Esophagus squamous epithelium (tissue), 4 donors: ENCODE data around the gene PSMA4.

ENCODE experiments used
- CTCF ChIP-seq, 6 experiments: fragments of 450-650 bp in 4 of 6; fragments of 200-600 bp in 2 of 6; sonication (generic) in 2 of 6; IDR thresholded peaks; one replicate each; pipeline ENCODE4 v1.5.1; 2016 to 2019; ENCODE audit warnings: antibody characterized with exemption in 6 of 6, mild to moderate bottlenecking in 4 of 6, moderate library complexity in 4 of 6
- POLR2A ChIP-seq, 4 donors: fragments of 450-650 bp; IDR thresholded peaks; one replicate each; pipeline ENCODE4 v1.6.1; 2017; ENCODE audit warnings: antibody characterized with exemption in 4 of 4, mild to moderate bottlenecking in 4 of 4, moderate library complexity in 3 of 4

- TF ChIP-seq CTCF (IDR thresholded peaks at IDR 0.05) = no peak
- TF ChIP-seq POLR2A (IDR thresholded peaks at IDR 0.05) = no peak
Measured at GRCh38 chr15:78598348-78598747, 58.1 kb downstream of the PSMA4 start.
